PC-3 (cell line): ENCODE measurements around the gene ABCA2. TPM values are rescaled to one million over a fixed set of nuclear protein-coding genes. Genes with fewer than 3 reads are reported as not detected.
A peak's percentile ranks its signal among the peaks of the same experiment; 100 is the strongest.

ENCODE experiments used
- ATAC-seq: fragments of 200-7000 bp; cut with Tn5 transposase; 2 replicates; pipeline ENCODE4 v1.9.1; 2020; ENCODE audit warnings: mild to moderate bottlenecking, moderate library complexity
- BruUV-seq: library from RNA; stranded (reverse); fragments of 400-500 nt; replicated peaks from 2 replicates; lab custom pipeline; 2021; lab: Mats Ljungman, UMichigan
- CTCF ChIA-PET: fragments of 300-600 bp; sonication (Branson Sonifier 250); formaldehyde crosslinking; loops from one replicate; lab custom pipeline; 2022; ENCODE audit warnings: antibody characterized with exemption; lab: Charles Lee
- POLR2A ChIA-PET: fragments of 300-600 bp; sonication (Branson Sonifier 250); formaldehyde crosslinking; loops from one replicate; lab custom pipeline; 2022; ENCODE audit warnings: antibody characterized with exemption; ENCODE audit not compliant: unreplicated experiment; lab: Charles Lee
- DNase-seq: peaks from one replicate; pipeline ENCODE4 v3.0.0-alpha.2; 2015
- H2AFZ ChIP-seq: fragments of 300-600 bp; sonication (generic); 2 replicates; pipeline ENCODE4 v1.6.0; 2016; ENCODE audit warnings: antibody characterized with exemption, low read length
- H3F3A ChIP-seq: fragments of 300-600 bp; sonication (generic); one replicate; pipeline ENCODE4 v1.6.0; 2017; ENCODE audit warnings: antibody characterized with exemption, low read length, control low read depth, mild to moderate bottlenecking; ENCODE audit not compliant: unreplicated experiment
- H3K27ac ChIP-seq: fragments of 300-600 bp; sonication (generic); 2 replicates; pipeline ENCODE4 v1.5.1; 2016; ENCODE audit warnings: mild to moderate bottlenecking, low read length
- H3K27me3 ChIP-seq: fragments of 300-600 bp; sonication (generic); 2 replicates; pipeline ENCODE4 v1.6.1; 2016; ENCODE audit warnings: low read length, mixed read lengths
- H3K36me3 ChIP-seq: fragments of 300-600 bp; sonication (generic); 2 replicates; pipeline ENCODE4 v1.6.1; 2016; ENCODE audit warnings: low read depth, mixed run types, low read length, mixed read lengths
- H3K4me1 ChIP-seq: fragments of 300-600 bp; sonication (generic); 2 replicates; pipeline ENCODE4 v1.5.1; 2016; ENCODE audit warnings: low read length; ENCODE audit not compliant: insufficient read depth
- H3K4me2 ChIP-seq: fragments of 300-600 bp; sonication (generic); 2 replicates; pipeline ENCODE4 v1.6.0; 2016; ENCODE audit warnings: low read length
- H3K4me3 ChIP-seq: fragments of 300-600 bp; sonication (generic); 2 replicates; pipeline ENCODE4 v1.5.1; 2016; ENCODE audit warnings: mild to moderate bottlenecking, low read length, mixed read lengths
- H3K79me2 ChIP-seq: fragments of 300-600 bp; sonication (generic); 2 replicates; pipeline ENCODE4 v1.6.1; 2017; ENCODE audit warnings: low read length, mixed read lengths
- H3K9ac ChIP-seq: fragments of 300-600 bp; sonication (generic); 2 replicates; pipeline ENCODE4 v1.6.0; 2016; ENCODE audit warnings: mild to moderate bottlenecking, low read length
- H3K9me2 ChIP-seq: fragments of 300-600 bp; sonication (generic); replicated peaks from 2 replicates; pipeline ENCODE4 v1.6.1; 2016; ENCODE audit warnings: mixed run types, low read length, mixed read lengths
- H3K9me3 ChIP-seq: fragments of 300-600 bp; sonication (generic); 2 replicates; pipeline ENCODE4 v1.6.1; 2016; ENCODE audit warnings: low read length, mixed read lengths
- H4K20me1 ChIP-seq: fragments of 300-600 bp; sonication (generic); 2 replicates; pipeline ENCODE4 v1.6.1; 2016; ENCODE audit warnings: low read length, mixed read lengths
- EZH2 ChIP-seq: fragments of 300-600 bp; sonication (generic); IDR thresholded peaks from one replicate; pipeline ENCODE4 v1.6.1; 2017; ENCODE audit warnings: antibody characterized with exemption, mild to moderate bottlenecking, low read length; ENCODE audit not compliant: unreplicated experiment
- EZH2phosphoT487 ChIP-seq: fragments of 300-600 bp; sonication (generic); IDR thresholded peaks from 2 replicates; pipeline ENCODE4 v1.6.1; 2018; ENCODE audit warnings: mild to moderate bottlenecking, antibody characterized with exemption, low read length, borderline replicate concordance
- intact Hi-C: fragments of 100-400 bp; cut with micrococcal nuclease; formaldehyde crosslinking; loops from 2 replicates; pipeline ENCODE4 v1.9.0; 2023
- total RNA-seq: library from RNA; depleted of rRNA; stranded (reverse); fragments of >200 nt; gene quantifications from 2 replicates; pipeline ENCODE4 v1.2.3, GENCODE V29; 2014
- TF ChIP-seq, protein P1 (sequence below): fragments of 300-600 bp; sonication (generic); conservative IDR thresholded peaks from 2 replicates; pipeline ENCODE4 v1.5.1; 2017; ENCODE audit warnings: antibody characterized with exemption, low read depth, mild to moderate bottlenecking, low read length

The ABCA2 gene
- total RNA-seq, 1 experiment from 2014 or later = 31.5 TPM

DNA sequence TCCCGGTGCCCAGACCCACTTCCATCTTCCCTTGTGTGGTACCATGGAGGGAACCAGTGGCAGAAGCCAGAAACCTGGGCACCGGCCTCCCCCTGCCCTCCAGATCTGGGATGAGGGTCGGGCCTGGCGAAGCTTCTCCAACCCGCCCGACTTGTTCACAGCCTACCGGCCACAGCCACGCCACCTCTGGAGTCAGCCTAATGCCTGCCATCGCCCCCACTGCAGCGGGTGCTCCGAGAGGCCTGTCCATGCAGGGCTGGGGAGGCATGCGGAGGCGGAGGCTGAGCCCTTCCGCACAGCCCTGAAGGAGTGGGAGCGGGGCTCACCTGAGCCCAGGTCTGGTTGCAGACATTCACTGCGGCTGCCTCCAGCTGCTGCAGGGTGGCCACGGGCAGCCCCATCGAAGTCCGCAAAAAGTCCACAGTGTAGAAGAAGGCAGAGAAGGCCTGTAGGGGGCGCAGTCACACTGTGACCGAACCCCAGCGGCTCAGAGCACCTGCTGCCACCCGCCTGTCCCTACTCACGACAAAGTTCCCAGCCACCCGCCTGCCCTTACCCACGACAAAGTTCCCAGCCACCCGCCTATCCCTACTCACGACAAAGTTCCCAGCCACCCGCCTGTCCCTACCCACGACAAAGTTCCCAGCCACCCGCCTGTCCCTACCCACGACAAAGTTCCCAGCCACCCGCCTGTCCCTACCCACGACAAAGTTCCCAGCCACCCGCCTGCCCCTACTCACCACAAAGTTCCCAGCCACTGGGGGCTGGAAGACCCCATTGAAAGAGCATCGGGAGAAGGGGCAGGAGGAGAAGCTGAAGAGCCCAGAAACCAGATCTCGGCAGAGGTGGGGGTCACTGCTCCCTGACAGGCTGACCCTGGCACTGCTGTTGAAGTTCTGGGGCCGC, 21.8 kb upstream of the ABCA2 start:
- Histone ChIP-seq H3K4me2 (no peak overlapping the region), H3K27me3 (no peaks in the 10 kb centered on the region), H3F3A (no peaks in the 10 kb centered on the region), H3K9me2 (no peaks in the 10 kb centered on the region), H4K20me1 (no peaks in the 10 kb centered on the region), H3K36me3 (no peaks in the 10 kb centered on the region), H2AFZ (no peak overlapping the region), H3K4me3 (no peak overlapping the region), H3K27ac (no peak overlapping the region), H3K79me2 (peaks cover 7% of the 10 kb centered on the region), H3K9ac (no peak overlapping the region), H3K4me1 (peaks cover 6% of the 10 kb centered on the region), H3K9me3 (no peaks in the 10 kb centered on the region)
- no TSS peak for BruUV-seq
- ChIA-PET POLR2A (no interaction called here), CTCF (interaction anchor here (0.7 kb wide), 1 partner anchor 21 kb away, joined by 3 read pairs; the partner anchor contains the start of gene SAPCD2)
- DNase-seq (peak; percentile 64), ATAC-seq (peak; percentile 54)
- TF ChIP-seq EZH2phosphoT487 = no peak
- TF ChIP-seq, protein P1, sequence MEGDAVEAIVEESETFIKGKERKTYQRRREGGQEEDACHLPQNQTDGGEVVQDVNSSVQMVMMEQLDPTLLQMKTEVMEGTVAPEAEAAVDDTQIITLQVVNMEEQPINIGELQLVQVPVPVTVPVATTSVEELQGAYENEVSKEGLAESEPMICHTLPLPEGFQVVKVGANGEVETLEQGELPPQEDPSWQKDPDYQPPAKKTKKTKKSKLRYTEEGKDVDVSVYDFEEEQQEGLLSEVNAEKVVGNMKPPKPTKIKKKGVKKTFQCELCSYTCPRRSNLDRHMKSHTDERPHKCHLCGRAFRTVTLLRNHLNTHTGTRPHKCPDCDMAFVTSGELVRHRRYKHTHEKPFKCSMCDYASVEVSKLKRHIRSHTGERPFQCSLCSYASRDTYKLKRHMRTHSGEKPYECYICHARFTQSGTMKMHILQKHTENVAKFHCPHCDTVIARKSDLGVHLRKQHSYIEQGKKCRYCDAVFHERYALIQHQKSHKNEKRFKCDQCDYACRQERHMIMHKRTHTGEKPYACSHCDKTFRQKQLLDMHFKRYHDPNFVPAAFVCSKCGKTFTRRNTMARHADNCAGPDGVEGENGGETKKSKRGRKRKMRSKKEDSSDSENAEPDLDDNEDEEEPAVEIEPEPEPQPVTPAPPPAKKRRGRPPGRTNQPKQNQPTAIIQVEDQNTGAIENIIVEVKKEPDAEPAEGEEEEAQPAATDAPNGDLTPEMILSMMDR = peak; percentile 60
- no peak for TF ChIP-seq EZH2
- intact Hi-C loops = loop anchor here (2.0 kb wide), 1 partner anchor 17 kb away; no protein-coding TSS in a partner anchor

DNA sequence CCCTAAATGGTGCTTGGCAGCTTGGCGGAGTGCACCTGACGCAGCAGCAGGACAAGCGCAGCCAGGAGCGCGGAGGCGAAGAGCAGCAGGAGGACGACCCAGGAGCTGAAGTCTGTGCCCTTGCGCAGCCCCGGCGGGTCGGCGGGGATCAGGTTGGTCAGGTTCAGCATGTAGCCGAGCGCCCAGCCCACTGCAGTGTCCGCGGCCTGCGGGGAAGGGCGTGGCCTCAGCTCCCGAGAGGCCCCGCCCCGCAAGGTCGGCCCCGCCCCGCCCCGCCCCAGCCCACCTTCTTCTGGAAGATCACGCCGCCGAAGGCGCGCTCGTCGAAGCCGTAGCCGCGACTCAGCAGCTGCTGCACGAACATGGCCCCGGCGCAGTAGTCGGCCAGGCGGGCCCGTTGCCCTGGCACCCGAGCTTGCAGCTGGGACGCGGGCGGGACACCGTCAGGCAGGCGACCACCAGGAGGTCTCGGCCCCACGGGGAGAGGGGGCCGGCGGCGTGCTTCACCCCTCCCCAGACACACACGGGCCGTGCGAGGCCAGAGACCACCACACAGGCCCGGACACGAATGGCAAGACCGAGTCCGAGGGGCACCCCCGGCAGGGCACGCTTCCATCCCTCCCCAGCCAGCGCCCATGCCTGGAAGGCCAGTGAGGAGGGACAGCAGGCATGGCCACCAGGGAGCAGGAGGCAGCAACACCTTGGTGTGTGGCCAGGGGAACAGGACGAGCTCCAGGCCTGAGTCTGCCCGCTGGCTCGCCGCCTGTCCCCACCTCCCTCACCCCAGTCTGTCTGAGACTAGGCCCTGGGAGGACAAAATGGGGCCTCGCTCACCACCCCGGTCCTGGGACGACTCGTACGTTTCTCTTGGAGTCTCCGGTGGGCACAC, 20.9 kb upstream of the ABCA2 start:
- no TSS peak for BruUV-seq
- Histone ChIP-seq H3K9ac (no peak overlapping the region), H4K20me1 (peaks cover 5% of the 10 kb centered on the region; the same call in 1 of the 2 replicates), H3F3A (no peaks in the 10 kb centered on the region), H3K4me1 (peaks cover 9% of the 10 kb centered on the region; the same call in 1 of the 2 replicates), H2AFZ (no peak overlapping the region), H3K4me3 (no peak overlapping the region), H3K9me2 (no peaks in the 10 kb centered on the region), H3K27ac (no peak overlapping the region), H3K4me2 (no peak overlapping the region), H3K36me3 (no peaks in the 10 kb centered on the region), H3K79me2 (peaks cover 16% of the 10 kb centered on the region), H3K9me3 (no peaks in the 10 kb centered on the region), H3K27me3 (no peaks in the 10 kb centered on the region)
- ChIA-PET CTCF (interaction anchor here (0.5 to 0.9 kb wide), 3 partner anchors 22 to 232 kb away, joined by 3 to 5 read pairs (median 4); partner anchors contain the start of gene SAPCD2), POLR2A (interaction anchor here (0.6 to 0.7 kb wide), 2 partner anchors 60 to 263 kb away, joined by 5 to 6 read pairs; no protein-coding TSS in a partner anchor)
- DNase-seq (peak; percentile 19), ATAC-seq (peak; percentile 3; the same call in 1 of the 2 replicates)
- TF ChIP-seq EZH2phosphoT487 (no peak), EZH2 (no peak)
- TF ChIP-seq, protein P1 = no peak
- intact Hi-C loops = loop anchor here (2.0 kb wide), 1 partner anchor 18 kb away; no protein-coding TSS in a partner anchor
